PC-3 (cell line): ENCODE results near the gene PPY. TPM values are rescaled to one million over a fixed set of nuclear protein-coding genes. Genes with fewer than 3 reads are reported as not detected.

Source experiments
- ATAC-seq: fragments of 200-7000 bp; cut with Tn5 transposase; 2 replicates; pipeline ENCODE4 v1.9.1; 2020; ENCODE audit warnings: mild to moderate bottlenecking, moderate library complexity
- Bru-seq: library from RNA; stranded (reverse); fragments of 400-500 nt; gene quantifications from one replicate; lab custom pipeline; 2021; lab: Mats Ljungman, UMichigan
- BruChase-seq, 2 experiments: library from RNA; stranded (reverse); fragments of 400-500 nt; gene quantifications; one replicate each; lab custom pipeline; 2021; lab: Mats Ljungman, UMichigan
- BruUV-seq: library from RNA; stranded (reverse); fragments of 400-500 nt; replicated peaks from 2 replicates; lab custom pipeline; 2021; lab: Mats Ljungman, UMichigan
- CTCF ChIA-PET: fragments of 300-600 bp; sonication (Branson Sonifier 250); formaldehyde crosslinking; loops from one replicate; lab custom pipeline; 2022; ENCODE audit warnings: antibody characterized with exemption; lab: Charles Lee
- POLR2A ChIA-PET: fragments of 300-600 bp; sonication (Branson Sonifier 250); formaldehyde crosslinking; loops from one replicate; lab custom pipeline; 2022; ENCODE audit warnings: antibody characterized with exemption; ENCODE audit not compliant: unreplicated experiment; lab: Charles Lee
- DNase-seq: peaks from one replicate; pipeline ENCODE4 v3.0.0-alpha.2; 2015
- H2AFZ ChIP-seq: fragments of 300-600 bp; sonication (generic); 2 replicates; pipeline ENCODE4 v1.6.0; 2016; ENCODE audit warnings: antibody characterized with exemption, low read length
- H3F3A ChIP-seq: fragments of 300-600 bp; sonication (generic); one replicate; pipeline ENCODE4 v1.6.0; 2017; ENCODE audit warnings: antibody characterized with exemption, low read length, control low read depth, mild to moderate bottlenecking; ENCODE audit not compliant: unreplicated experiment
- H3K27ac ChIP-seq: fragments of 300-600 bp; sonication (generic); 2 replicates; pipeline ENCODE4 v1.5.1; 2016; ENCODE audit warnings: mild to moderate bottlenecking, low read length
- H3K27me3 ChIP-seq: fragments of 300-600 bp; sonication (generic); 2 replicates; pipeline ENCODE4 v1.6.1; 2016; ENCODE audit warnings: low read length, mixed read lengths
- H3K36me3 ChIP-seq: fragments of 300-600 bp; sonication (generic); 2 replicates; pipeline ENCODE4 v1.6.1; 2016; ENCODE audit warnings: low read depth, mixed run types, low read length, mixed read lengths
- H3K4me1 ChIP-seq: fragments of 300-600 bp; sonication (generic); 2 replicates; pipeline ENCODE4 v1.5.1; 2016; ENCODE audit warnings: low read length; ENCODE audit not compliant: insufficient read depth
- H3K4me2 ChIP-seq: fragments of 300-600 bp; sonication (generic); 2 replicates; pipeline ENCODE4 v1.6.0; 2016; ENCODE audit warnings: low read length
- H3K4me3 ChIP-seq: fragments of 300-600 bp; sonication (generic); 2 replicates; pipeline ENCODE4 v1.5.1; 2016; ENCODE audit warnings: mild to moderate bottlenecking, low read length, mixed read lengths
- H3K79me2 ChIP-seq: fragments of 300-600 bp; sonication (generic); 2 replicates; pipeline ENCODE4 v1.6.1; 2017; ENCODE audit warnings: low read length, mixed read lengths
- H3K9ac ChIP-seq: fragments of 300-600 bp; sonication (generic); 2 replicates; pipeline ENCODE4 v1.6.0; 2016; ENCODE audit warnings: mild to moderate bottlenecking, low read length
- H3K9me2 ChIP-seq: fragments of 300-600 bp; sonication (generic); replicated peaks from 2 replicates; pipeline ENCODE4 v1.6.1; 2016; ENCODE audit warnings: mixed run types, low read length, mixed read lengths
- H3K9me3 ChIP-seq: fragments of 300-600 bp; sonication (generic); 2 replicates; pipeline ENCODE4 v1.6.1; 2016; ENCODE audit warnings: low read length, mixed read lengths
- H4K20me1 ChIP-seq: fragments of 300-600 bp; sonication (generic); 2 replicates; pipeline ENCODE4 v1.6.1; 2016; ENCODE audit warnings: low read length, mixed read lengths
- EZH2 ChIP-seq: fragments of 300-600 bp; sonication (generic); IDR thresholded peaks from one replicate; pipeline ENCODE4 v1.6.1; 2017; ENCODE audit warnings: antibody characterized with exemption, mild to moderate bottlenecking, low read length; ENCODE audit not compliant: unreplicated experiment
- EZH2phosphoT487 ChIP-seq: fragments of 300-600 bp; sonication (generic); IDR thresholded peaks from 2 replicates; pipeline ENCODE4 v1.6.1; 2018; ENCODE audit warnings: mild to moderate bottlenecking, antibody characterized with exemption, low read length, borderline replicate concordance
- intact Hi-C: fragments of 100-400 bp; cut with micrococcal nuclease; formaldehyde crosslinking; loops from 2 replicates; pipeline ENCODE4 v1.9.0; 2023
- long read RNA-seq: library from polyadenylated mRNA; unstranded; transcript quantifications from one replicate; pipeline ENCODE4 v2.0.0, GENCODE V29; 2021; ENCODE audit not compliant: unreplicated experiment
- total RNA-seq: library from RNA; depleted of rRNA; stranded (reverse); fragments of >200 nt; gene quantifications from 2 replicates; pipeline ENCODE4 v1.2.3, GENCODE V29; 2014; rRNA removed
- TF ChIP-seq, protein P1 (sequence below): fragments of 300-600 bp; sonication (generic); conservative IDR thresholded peaks from 2 replicates; pipeline ENCODE4 v1.5.1; 2017; ENCODE audit warnings: antibody characterized with exemption, low read depth, mild to moderate bottlenecking, low read length

Gene PPY, protein sequence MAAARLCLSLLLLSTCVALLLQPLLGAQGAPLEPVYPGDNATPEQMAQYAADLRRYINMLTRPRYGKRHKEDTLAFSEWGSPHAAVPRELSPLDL
- not detected in 2 replicates for total RNA-seq
- Bru-seq, nascent RNA, result not detected
- BruChase-seq, experiment 1, labeled RNA remaining after a 6-hour chase, result not detected
- not detected for BruChase-seq, experiment 2, labeled RNA remaining after a 2-hour chase
- long read RNA-seq, result 0 reads

DNA sequence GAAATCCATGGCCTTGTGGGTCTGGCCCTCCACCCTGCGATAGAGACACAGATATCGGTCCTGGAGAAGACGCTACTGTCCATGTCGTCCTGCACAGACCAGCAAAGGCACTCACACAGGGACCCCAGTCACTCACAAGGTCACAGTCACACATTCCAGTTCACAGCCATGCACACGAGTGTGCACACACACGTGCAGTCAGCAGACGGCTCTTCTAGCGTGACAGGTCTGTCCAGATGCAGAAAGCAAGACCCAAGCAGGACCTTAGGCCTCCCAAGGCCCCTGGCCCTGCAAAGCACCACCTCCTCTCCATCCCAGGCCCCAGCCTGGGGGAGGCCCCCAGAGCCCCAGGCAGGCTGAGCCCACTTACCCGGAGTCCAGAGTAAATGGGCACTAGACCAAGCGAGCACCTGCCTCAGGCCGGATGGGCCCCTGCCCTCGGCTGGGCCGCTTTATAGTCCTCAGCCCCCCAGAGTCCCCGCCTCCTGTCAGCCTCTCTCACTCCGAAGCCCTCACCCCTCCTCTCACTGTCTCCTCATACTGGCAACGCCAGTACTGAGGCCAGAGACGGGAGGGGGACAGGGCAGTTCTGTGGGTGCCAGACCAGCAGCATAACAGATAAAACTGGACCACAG is at the start of gene PPY:
PPY (minus strand) TSS at position 426 of the 635 bp plus-strand sequence. CDS start 822 bp downstream, outside the sequence.
- BruUV-seq, result no TSS peak

DNA sequence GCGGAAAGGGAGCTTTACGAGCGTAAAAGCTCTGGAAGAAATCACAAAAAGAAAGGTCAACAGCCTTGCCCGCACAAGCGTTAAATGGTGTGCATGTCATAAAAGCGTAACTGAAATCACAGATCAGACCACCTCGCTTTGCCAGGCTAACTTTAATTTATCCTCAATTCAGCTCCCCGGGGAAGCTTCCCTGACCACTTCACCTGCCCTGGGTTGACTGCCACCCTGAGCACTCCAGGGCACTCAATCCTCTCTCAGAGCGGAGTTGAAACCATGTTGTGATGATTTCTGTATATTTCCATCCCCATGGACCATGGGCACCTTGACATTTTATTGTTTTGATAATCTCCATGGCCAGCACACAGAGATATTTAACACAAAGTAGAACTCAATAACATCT is 46.0 kb upstream of the PPY start:
- intact Hi-C loops, result no loop called here
- H3K4me2 ChIP-seq, result no peak overlapping the region
- ChIA-PET CTCF (interaction anchor here (0.5 kb wide), 1 partner anchor 40 kb away, joined by 4 read pairs; no protein-coding TSS in a partner anchor), POLR2A (no interaction called here)
- BruUV-seq, result no TSS peak
- ATAC-seq (no peak), DNase-seq (no peak)
- no peak overlapping the region for H3K9ac ChIP-seq
- H3K27me3 ChIP-seq, result peaks cover 30% of the 10 kb centered on the region
- no peaks in the 10 kb centered on the region for H3K9me2 ChIP-seq
- no peak overlapping the region for H3K4me3 ChIP-seq
- no peak for TF ChIP-seq EZH2
- TF ChIP-seq, protein P1, sequence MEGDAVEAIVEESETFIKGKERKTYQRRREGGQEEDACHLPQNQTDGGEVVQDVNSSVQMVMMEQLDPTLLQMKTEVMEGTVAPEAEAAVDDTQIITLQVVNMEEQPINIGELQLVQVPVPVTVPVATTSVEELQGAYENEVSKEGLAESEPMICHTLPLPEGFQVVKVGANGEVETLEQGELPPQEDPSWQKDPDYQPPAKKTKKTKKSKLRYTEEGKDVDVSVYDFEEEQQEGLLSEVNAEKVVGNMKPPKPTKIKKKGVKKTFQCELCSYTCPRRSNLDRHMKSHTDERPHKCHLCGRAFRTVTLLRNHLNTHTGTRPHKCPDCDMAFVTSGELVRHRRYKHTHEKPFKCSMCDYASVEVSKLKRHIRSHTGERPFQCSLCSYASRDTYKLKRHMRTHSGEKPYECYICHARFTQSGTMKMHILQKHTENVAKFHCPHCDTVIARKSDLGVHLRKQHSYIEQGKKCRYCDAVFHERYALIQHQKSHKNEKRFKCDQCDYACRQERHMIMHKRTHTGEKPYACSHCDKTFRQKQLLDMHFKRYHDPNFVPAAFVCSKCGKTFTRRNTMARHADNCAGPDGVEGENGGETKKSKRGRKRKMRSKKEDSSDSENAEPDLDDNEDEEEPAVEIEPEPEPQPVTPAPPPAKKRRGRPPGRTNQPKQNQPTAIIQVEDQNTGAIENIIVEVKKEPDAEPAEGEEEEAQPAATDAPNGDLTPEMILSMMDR, result no peak
- TF ChIP-seq EZH2phosphoT487, result no peak
- H3F3A ChIP-seq, result no peaks in the 10 kb centered on the region
- no peaks in the 10 kb centered on the region for H3K9me3 ChIP-seq
- no peak overlapping the region for H3K27ac ChIP-seq
- no peak overlapping the region for H2AFZ ChIP-seq
- H3K4me1 ChIP-seq, result no peaks in the 10 kb centered on the region
- H4K20me1 ChIP-seq, result no peaks in the 10 kb centered on the region
- no peaks in the 10 kb centered on the region for H3K36me3 ChIP-seq
- H3K79me2 ChIP-seq, result no peaks in the 10 kb centered on the region

More for the DNA sequence above, at the start of gene PPY:
- intact Hi-C loops, result no loop called here
- Histone ChIP-seq H3K4me1 (no peaks in the 10 kb centered on the region), H4K20me1 (no peaks in the 10 kb centered on the region), H3F3A (no peaks in the 10 kb centered on the region), H3K36me3 (no peaks in the 10 kb centered on the region), H3K27me3 (no peaks in the 10 kb centered on the region), H3K9me2 (no peaks in the 10 kb centered on the region), H2AFZ (no peak within 1 kb of the TSS), H3K27ac (no peak within 1 kb of the TSS), H3K9me3 (no peaks in the 10 kb centered on the region), H3K9ac (no peak within 1 kb of the TSS), H3K4me2 (no peak within 1 kb of the TSS), H3K79me2 (no peaks in the 10 kb centered on the region), H3K4me3 (no peak within 1 kb of the TSS)
- ATAC-seq (no peak), DNase-seq (no peak)
- CTCF ChIA-PET, result no interaction called here
- no peak for TF ChIP-seq EZH2phosphoT487
- POLR2A ChIA-PET, result no interaction called here

DNA sequence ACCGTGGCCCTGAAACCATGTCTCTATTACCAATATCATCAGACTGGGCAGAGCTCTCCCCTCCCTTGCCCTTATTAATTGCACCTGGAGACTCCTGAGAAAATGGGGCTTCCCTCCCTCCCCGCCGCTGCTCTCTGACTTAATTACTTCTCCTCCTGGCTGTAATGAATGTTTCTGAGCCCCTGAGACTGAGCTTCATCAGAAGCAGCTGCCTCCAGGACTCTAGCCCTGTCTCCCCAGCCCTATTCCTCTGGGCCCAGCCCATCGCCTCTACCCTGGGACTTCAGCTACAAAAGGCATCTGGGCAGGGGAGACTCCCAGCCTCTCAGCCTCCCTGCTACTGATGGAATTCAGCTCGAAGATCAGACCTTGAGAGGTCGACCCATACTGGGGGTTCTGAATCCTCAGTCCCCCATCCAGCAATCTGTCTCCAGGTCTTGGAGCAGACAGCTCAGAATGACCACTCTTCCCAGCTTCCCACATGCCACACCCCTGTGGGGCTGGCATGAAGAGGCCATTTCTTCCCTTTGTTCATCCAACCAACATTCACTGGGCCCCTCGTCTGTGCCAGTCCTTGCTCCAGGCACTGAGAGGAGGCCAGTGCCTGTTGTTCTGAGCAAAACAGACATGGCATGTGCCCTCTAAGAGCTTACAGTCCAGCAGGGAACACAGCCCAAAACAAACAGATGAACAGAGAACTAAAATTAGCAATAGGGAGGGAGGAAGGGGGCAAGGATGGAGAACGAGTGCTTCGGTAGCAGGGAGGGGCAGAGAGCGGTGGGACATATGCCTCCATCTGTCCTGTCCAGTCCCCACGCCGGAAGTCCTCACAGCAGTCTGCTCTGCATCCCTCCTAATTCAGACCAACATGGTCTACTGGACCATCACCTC is 45.1 kb upstream of the PPY start:
- intact Hi-C loops, result no loop called here
- H3K9me3 ChIP-seq, result no peaks in the 10 kb centered on the region
- no peaks in the 10 kb centered on the region for H3K9me2 ChIP-seq
- H3K9ac ChIP-seq, result no peak overlapping the region
- BruUV-seq, result no TSS peak
- ATAC-seq, result no peak
- no peak overlapping the region for H3K27ac ChIP-seq
- H3F3A ChIP-seq, result no peaks in the 10 kb centered on the region
- DNase-seq, result no peak
- no peaks in the 10 kb centered on the region for H4K20me1 ChIP-seq
- ChIA-PET POLR2A (no interaction called here), CTCF (no interaction called here)
- H3K4me2 ChIP-seq, result no peak overlapping the region
- H3K79me2 ChIP-seq, result no peaks in the 10 kb centered on the region
- H3K4me1 ChIP-seq, result no peaks in the 10 kb centered on the region
- H3K4me3 ChIP-seq, result no peak overlapping the region
- TF ChIP-seq EZH2 (no peak), EZH2phosphoT487 (no peak)
- TF ChIP-seq, protein P1, result no peak
- H3K27me3 ChIP-seq, result peaks cover 37% of the 10 kb centered on the region
- H2AFZ ChIP-seq, result no peak overlapping the region
- no peaks in the 10 kb centered on the region for H3K36me3 ChIP-seq
